H1 (cell line): ENCODE results near the gene CEBPZ. TPM values are rescaled to one million over a fixed set of nuclear protein-coding genes. Genes with fewer than 3 reads are reported as not detected.
A peak's percentile ranks its signal among the peaks of the same experiment; 100 is the strongest.

ENCODE experiments used
- CTCF ChIA-PET: fragments of 300-600 bp; sonication (Branson Sonifier 250); formaldehyde crosslinking; loops from one replicate; lab custom pipeline; 2021; ENCODE audit not compliant: partially characterized antibody; lab: Charles Lee
- POLR2A ChIA-PET: fragments of 300-600 bp; sonication (Branson Sonifier 250); formaldehyde crosslinking; loops from one replicate; lab custom pipeline; 2021; ENCODE audit warnings: inconsistent platforms; ENCODE audit not compliant: partially characterized antibody; lab: Charles Lee
- DNase-seq, 2 experiments: peaks; one replicate each; pipeline versions ENCODE4 v3.0.0 to v3.0.0-alpha.2; 2010 to 2022; ENCODE audit warnings: low spot score in 2 of 2, low read depth in 1 of 2, mixed read lengths in 1 of 2
- FAIRE-seq: peaks from 2 replicates; lab custom pipeline; 2011; peaks lifted over from hg19 to GRCh38; lab: Jason Lieb, UNC
- H2AFZ ChIP-seq: 2 replicates; pipeline ENCODE4 v1.8.1; 2012; ENCODE audit warnings: low read length, inconsistent platforms
- H2AK5ac ChIP-seq: 2 replicates; pipeline ENCODE4 v1.6.1; 2013; ENCODE audit warnings: low read depth, low read length
- H2BK120ac ChIP-seq: replicated peaks from 2 replicates; pipeline ENCODE3; 2013; ENCODE audit warnings: low read depth, low read length, inconsistent platforms
- H2BK12ac ChIP-seq: 2 replicates; pipeline ENCODE4 v1.6.1; 2013; ENCODE audit warnings: low read depth, low read length
- H2BK15ac ChIP-seq: 2 replicates; pipeline ENCODE4 v1.6.1; 2013; ENCODE audit warnings: low read length
- H2BK20ac ChIP-seq: 2 replicates; pipeline ENCODE4 v1.6.1; 2013; ENCODE audit warnings: low read length
- H2BK5ac ChIP-seq: 2 replicates; pipeline ENCODE4 v1.6.1; 2013; ENCODE audit warnings: low read depth, low read length
- H3K14ac ChIP-seq: 2 replicates; pipeline ENCODE4 v1.6.1; 2013; ENCODE audit warnings: inconsistent platforms; ENCODE audit not compliant: insufficient read length
- H3K18ac ChIP-seq: 2 replicates; pipeline ENCODE4 v1.6.1; 2013; ENCODE audit warnings: low read length; ENCODE audit errors: extremely low read depth
- H3K23ac ChIP-seq: 2 replicates; pipeline ENCODE4 v1.6.1; 2013; ENCODE audit warnings: inconsistent platforms; ENCODE audit not compliant: insufficient read length
- H3K23me2 ChIP-seq: 2 replicates; pipeline ENCODE4 v1.6.1; 2013; ENCODE audit warnings: low read depth, low read length
- H3K27ac ChIP-seq: 2 replicates; pipeline ENCODE4 v1.6.1; 2011; ENCODE audit warnings: low read depth, low read length, inconsistent platforms
- H3K27me3 ChIP-seq, 4 experiments: replicated peaks in 1 of 4; 1 replicate in 1 of 4; 2 replicates in 3 of 4; pipeline versions ENCODE4 v1.6.1 to v1.8.1; 2011 to 2013; ENCODE audit warnings: low read length in 3 of 4, mild to moderate bottlenecking in 3 of 4, inconsistent platforms in 2 of 4, mixed read lengths in 2 of 4, moderate library complexity in 1 of 4; ENCODE audit not compliant: control insufficient read depth in 3 of 4, insufficient read depth in 3 of 4; ENCODE audit errors: extremely low read depth in 1 of 4
- H3K36me3 ChIP-seq, 4 experiments: 2 replicates each; pipeline versions ENCODE4 v1.6.1 to v1.8.1; 2011 to 2013; ENCODE audit warnings: mild to moderate bottlenecking in 4 of 4, low read length in 3 of 4, moderate library complexity in 2 of 4, control low read depth in 1 of 4, inconsistent platforms in 1 of 4; ENCODE audit not compliant: insufficient read depth in 4 of 4, control insufficient read depth in 2 of 4
- H3K4ac ChIP-seq: replicated peaks from 2 replicates; pipeline ENCODE3; 2013; ENCODE audit warnings: low read length, low read depth, mixed read lengths, inconsistent platforms; ENCODE audit not compliant: insufficient read length
- H3K4me1 ChIP-seq, 4 experiments: replicated peaks in 1 of 4; 1 replicate in 1 of 4; 2 replicates in 3 of 4; pipeline versions ENCODE4 v1.6.1 to v1.8.1; 2011 to 2013; ENCODE audit warnings: low read length in 3 of 4, inconsistent platforms in 2 of 4, mixed read lengths in 1 of 4; ENCODE audit not compliant: insufficient read depth in 4 of 4, control insufficient read depth in 3 of 4
- H3K4me2 ChIP-seq, 2 experiments: 2 replicates each; pipeline versions ENCODE4 v1.6.1 to v1.8.1; 2011 to 2013; ENCODE audit warnings: low read depth in 2 of 2, low read length in 2 of 2, control low read depth in 1 of 2, inconsistent platforms in 1 of 2, mild to moderate bottlenecking in 1 of 2; ENCODE audit not compliant: insufficient read depth in 1 of 2
- H3K4me3 ChIP-seq, 4 experiments: fragments of 200-600, 300-600 bp in 1 of 4; sonication (generic), shearing (Covaris generic), sonication (Bioruptor Twin) in 1 of 4; 2 replicates each; pipeline versions ENCODE4 v1.5.1 to v1.8.1; 2011 to 2016; ENCODE audit warnings: low read length in 4 of 4, low read depth in 3 of 4, control low read depth in 2 of 4, inconsistent platforms in 2 of 4, mild to moderate bottlenecking in 2 of 4, mixed read lengths in 1 of 4, moderate library complexity in 1 of 4; ENCODE audit not compliant: insufficient read depth in 2 of 4; ENCODE audit errors: extremely low read depth in 1 of 4
- H3K56ac ChIP-seq: replicated peaks from 2 replicates; pipeline ENCODE3; 2013; ENCODE audit warnings: low read depth, mild to moderate bottlenecking, mixed read lengths, low read length, inconsistent platforms; ENCODE audit not compliant: insufficient read length
- H3K79me1 ChIP-seq: 2 replicates; pipeline ENCODE4 v1.6.1; 2013; ENCODE audit warnings: low read depth, low read length, control low read depth
- H3K79me2 ChIP-seq, 2 experiments: 2 replicates each; pipeline versions ENCODE4 v1.6.1 to v1.8.1; 2012 to 2013; ENCODE audit warnings: low read length in 2 of 2, mild to moderate bottlenecking in 2 of 2, inconsistent platforms in 1 of 2; ENCODE audit not compliant: insufficient read depth in 2 of 2, control insufficient read depth in 1 of 2
- H3K9ac ChIP-seq, 4 experiments: replicated peaks in 1 of 4; 1 replicate in 1 of 4; 2 replicates in 3 of 4; pipeline versions ENCODE4 v1.6.1 to v1.8.1; 2011 to 2013; ENCODE audit warnings: low read depth in 3 of 4, low read length in 3 of 4, control low read depth in 2 of 4, mild to moderate bottlenecking in 2 of 4, moderate library complexity in 2 of 4, inconsistent platforms in 1 of 4; ENCODE audit errors: extremely low read depth in 1 of 4
- H3K9me3 ChIP-seq, 2 experiments: 2 replicates each; pipeline versions ENCODE4 v1.6.1 to v1.8.1; 2012 to 2013; ENCODE audit warnings: mild to moderate bottlenecking in 2 of 2, moderate library complexity in 2 of 2, control low read depth in 1 of 2, inconsistent platforms in 1 of 2, low read depth in 1 of 2, low read length in 1 of 2, mixed read lengths in 1 of 2; ENCODE audit not compliant: insufficient read depth in 2 of 2
- H4K20me1 ChIP-seq, 2 experiments: replicated peaks in 1 of 2; 2 replicates each; pipeline versions ENCODE3 to v1.8.1; 2011 to 2013; ENCODE audit warnings: inconsistent platforms in 2 of 2, low read length in 2 of 2, mild to moderate bottlenecking in 1 of 2; ENCODE audit not compliant: insufficient read depth in 2 of 2, control insufficient read depth in 1 of 2
- H4K5ac ChIP-seq: 2 replicates; pipeline ENCODE4 v1.6.1; 2013; ENCODE audit warnings: low read length, low read depth, mixed read lengths, inconsistent platforms; ENCODE audit not compliant: insufficient read length
- H4K8ac ChIP-seq: 2 replicates; pipeline ENCODE4 v1.8.0; 2013; ENCODE audit warnings: mild to moderate bottlenecking, moderate library complexity, low read length, inconsistent platforms; ENCODE audit not compliant: insufficient read depth; ENCODE audit errors: extremely low read depth
- H4K91ac ChIP-seq: replicated peaks from 2 replicates; pipeline ENCODE3; 2013; ENCODE audit warnings: low read length, mixed read lengths, inconsistent platforms; ENCODE audit not compliant: insufficient read length
- ASH2L ChIP-seq: fragments of 200-600, 300-600 bp; sonication (generic); IDR thresholded peaks from one replicate; pipeline ENCODE4 v1.7.1; 2017; ENCODE audit warnings: low read length
- BRCA1 ChIP-seq: IDR thresholded peaks from 2 replicates; pipeline ENCODE4 v1.6.1; 2012; ENCODE audit warnings: low read depth, low read length, improper control_type of control experiment
- CTCF ChIP-seq, 3 experiments: IDR thresholded peaks; 1 replicate in 2 of 3; 2 replicates in 1 of 3; pipeline versions ENCODE4 v1.5.1 to v1.6.1; 2011; ENCODE audit warnings: low read length in 3 of 3, mild to moderate bottlenecking in 3 of 3, inconsistent platforms in 2 of 3, low read depth in 1 of 3, moderate library complexity in 1 of 3; ENCODE audit not compliant: insufficient read depth in 1 of 3; ENCODE audit errors: control extremely low read depth in 1 of 3
- GTF2F1 ChIP-seq: IDR thresholded peaks from 2 replicates; pipeline ENCODE4 v1.6.1; 2012; ENCODE audit warnings: low read depth, low read length, improper control_type of control experiment, borderline replicate concordance
- JUND ChIP-seq: IDR thresholded peaks from 2 replicates; pipeline ENCODE4 v1.6.1; 2011; ENCODE audit warnings: mild to moderate bottlenecking, improper control_type of control experiment, low read length
- RAD21 ChIP-seq, 2 experiments: IDR thresholded peaks in 1 of 2; conservative IDR thresholded peaks in 1 of 2; 2 replicates each; pipeline ENCODE4 v1.6.1; 2011; ENCODE audit warnings: low read depth in 2 of 2, low read length in 2 of 2, improper control_type of control experiment in 1 of 2, inconsistent platforms in 1 of 2, mild to moderate bottlenecking in 1 of 2, moderate library complexity in 1 of 2
- SP1 ChIP-seq: IDR thresholded peaks from 2 replicates; pipeline ENCODE4 v1.6.1; 2011; ENCODE audit warnings: low read depth, low read length
- SP4 ChIP-seq: IDR thresholded peaks from 2 replicates; pipeline ENCODE4 v1.6.1; 2012; ENCODE audit warnings: low read length, inconsistent platforms
- SRF ChIP-seq: IDR thresholded peaks from 2 replicates; pipeline ENCODE4 v1.6.1; 2011; ENCODE audit warnings: mild to moderate bottlenecking, low read depth, low read length, moderate library complexity
- USF2 ChIP-seq: IDR thresholded peaks from 2 replicates; pipeline ENCODE4 v1.6.1; 2011; ENCODE audit warnings: low read length, improper control_type of control experiment
- WGBS, 2 experiments: shearing (Covaris generic) in 1 of 2; methylation state at CpG; one replicate each; pipeline versions ENCODE4 v1.1.6 to v1.1.7; 2013 to 2015; ENCODE audit warnings: low lambda C conversion rate in 2 of 2, mixed read lengths in 2 of 2, inconsistent platforms in 1 of 2, low coverage in 1 of 2, missing lambda C conversion rate in 1 of 2; ENCODE audit not compliant: insufficient replicate concordance in 2 of 2, insufficient coverage in 1 of 2, insufficient read length in 1 of 2; ENCODE audit errors: extremely low coverage in 1 of 2, missing lambda C conversion rate in 1 of 2; 5-methylcytosine and 5-hydroxymethylcytosine counted together
- polyA plus RNA-seq, 7 experiments: library from polyadenylated mRNA; depleted of rRNA in 3 of 7; stranded (reverse) in 5 of 7; unstranded in 2 of 7; fragments of >200 nt in 5 of 7; fragments of 200-250 nt in 2 of 7; gene quantifications; 1 replicate in 5 of 7; 2 replicates in 1 of 7; 4 replicates in 1 of 7; pipeline versions ENCODE4 v1.2.1 to v1.2.3, GENCODE V29; 2011 to 2013; ENCODE audit warnings: missing spikeins in 2 of 7, mixed read lengths in 2 of 7
- total RNA-seq: library from RNA; stranded (reverse); fragmentation: NEBNext Ultra II Directional; extraction: Animal tissue kit (Norgen Biotek cat#: 25700); gene quantifications from 2 replicates; pipeline ENCODE4 v1.2.1, GENCODE V29; 2021

The CEBPZ gene
- total and polyA plus RNA-seq, 2 of the 8 experiments (the other 6 are each of a cell fraction or from before 2014, with no cell fraction given) = 19.1 to 201 TPM

- no peak overlapping the region for H2BK12ac ChIP-seq
- 0 out of 4 replicates have a peak overlapping the region, but pooled peaks of 1 of the 2 experiments have one; percentile 19 for H3K4me2 ChIP-seq
- H3K27ac ChIP-seq = no peak overlapping the region
- ChIA-PET POLR2A (interaction anchor here (1.1 to 5.2 kb wide), 4 partner anchors 9 to 37 kb away, joined by 3 to 26 read pairs (median 16); no protein-coding TSS in a partner anchor), CTCF (interaction anchor here (3.5 to 8.8 kb wide), 3 partner anchors 13 to 24 kb away, joined by 12 to 48 read pairs (median 48); no protein-coding TSS in a partner anchor)
- no peak overlapping the region for H2BK120ac ChIP-seq
- no peak overlapping the region for H3K14ac ChIP-seq
- no peak overlapping the region for H4K91ac ChIP-seq
- peak overlapping the region; percentile 28; the same call in 1 of the 2 replicates for H2BK20ac ChIP-seq
- H2AK5ac ChIP-seq = no peak overlapping the region
- H3K79me1 ChIP-seq = no peaks in the 10 kb centered on the region
- no peaks in the 10 kb centered on the region for H4K20me1 ChIP-seq
- no peaks in the 10 kb centered on the region for H3K27me3 ChIP-seq
- 37% methylated on average over 1 of the region's 1 CpG; no CpG with 5 or more reads in 1 of the 2 experiments for WGBS, 2 experiments
- H3K23ac ChIP-seq = no peak overlapping the region
- H3K23me2 ChIP-seq = peaks cover 6% of the 10 kb centered on the region
- peak overlapping the region; percentile 7 for H4K5ac ChIP-seq
- FAIRE-seq (no peak), DNase-seq (no peak)
- H3K4me3 ChIP-seq = no peak overlapping the region
- no peak overlapping the region for H2BK5ac ChIP-seq
- H2BK15ac ChIP-seq = no peak overlapping the region
- no peak overlapping the region for H3K18ac ChIP-seq
- H3K79me2 ChIP-seq = peaks cover 5 to 12% of the 10 kb centered on the region in 2 experiments; a peak in 3 of 4 replicates
- no peak overlapping the region for H3K4ac ChIP-seq
- no peak overlapping the region for H3K9ac ChIP-seq
- no peak overlapping the region for H4K8ac ChIP-seq
- no peak overlapping the region for H2AFZ ChIP-seq
- no peaks in the 10 kb centered on the region for H3K9me3 ChIP-seq
- H3K36me3 ChIP-seq = no peaks in the 10 kb centered on the region
- peaks cover 14 to 25% (median 16%) of the 10 kb centered on the region in 4 experiments for H3K4me1 ChIP-seq
- no peak overlapping the region for H3K56ac ChIP-seq
- TF ChIP-seq BRCA1 (no peak), ASH2L (no peak), GTF2F1 (no peak), USF2 (no peak), CTCF (IDR thresholded peaks at IDR 0.05; ENCODE audit: control extremely low read depth in 1 of 3, insufficient read depth in 1 of 3, low read depth in 1 of 3, low read length in 3 of 3) (no peak), SRF (no peak), JUND (no peak), SP1 (no peak), RAD21 (IDR thresholded peaks at IDR 0.05 in 1 of 2, conservative IDR thresholded peaks at IDR 0.05 in 1 of 2; ENCODE audit: low read depth in 2 of 2, low read length in 2 of 2) (no peak), SP4 (no peak)
These were observed 38.8 kb downstream of the CEBPZ start for GRCh38 chr2:37192551-37192950.
